Subcutaneous adipose tissue (tissue), 4 donors: ENCODE results near the gene MYH15. TPM values are rescaled to one million over a fixed set of nuclear protein-coding genes. Genes with fewer than 3 reads are reported as not detected.

ENCODE experiments used
- total RNA-seq, 4 donors: library from RNA; depleted of rRNA; stranded (reverse); fragments of >200 nt; gene quantifications; one replicate each; pipeline ENCODE4 v1.1.0, GENCODE V29; 2016
- TF ChIP-seq, protein P1 (sequence below): fragments of 450-650 bp; IDR thresholded peaks from one replicate; pipeline ENCODE4 v1.5.1; 2016; ENCODE audit warnings: low read depth, mild to moderate bottlenecking, control low read depth, antibody characterized with exemption, moderate library complexity

The MYH15 gene
- total RNA-seq, 4 donors from 2014 or later, result not detected

DNA sequence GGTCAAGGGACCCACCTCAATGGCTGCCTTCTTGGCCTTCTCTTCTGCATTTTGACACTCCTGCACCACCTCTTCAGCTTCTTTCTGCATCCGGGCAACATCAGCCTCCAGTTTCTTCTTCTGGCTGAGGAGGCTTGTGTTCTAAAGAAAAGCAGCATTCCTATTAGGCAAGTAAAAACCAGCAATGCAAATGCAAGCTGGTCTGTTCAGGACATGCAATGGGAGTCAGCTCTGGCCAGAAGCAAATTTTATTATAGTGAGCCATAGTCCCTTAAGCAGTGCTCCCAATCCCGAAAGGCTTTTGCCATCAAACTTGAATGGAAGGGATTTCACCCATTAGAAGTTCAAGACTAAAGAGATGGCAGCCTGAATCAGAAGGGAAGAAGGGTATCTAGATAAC, 116.4 kb downstream of the MYH15 start:
- TF ChIP-seq, protein P1, sequence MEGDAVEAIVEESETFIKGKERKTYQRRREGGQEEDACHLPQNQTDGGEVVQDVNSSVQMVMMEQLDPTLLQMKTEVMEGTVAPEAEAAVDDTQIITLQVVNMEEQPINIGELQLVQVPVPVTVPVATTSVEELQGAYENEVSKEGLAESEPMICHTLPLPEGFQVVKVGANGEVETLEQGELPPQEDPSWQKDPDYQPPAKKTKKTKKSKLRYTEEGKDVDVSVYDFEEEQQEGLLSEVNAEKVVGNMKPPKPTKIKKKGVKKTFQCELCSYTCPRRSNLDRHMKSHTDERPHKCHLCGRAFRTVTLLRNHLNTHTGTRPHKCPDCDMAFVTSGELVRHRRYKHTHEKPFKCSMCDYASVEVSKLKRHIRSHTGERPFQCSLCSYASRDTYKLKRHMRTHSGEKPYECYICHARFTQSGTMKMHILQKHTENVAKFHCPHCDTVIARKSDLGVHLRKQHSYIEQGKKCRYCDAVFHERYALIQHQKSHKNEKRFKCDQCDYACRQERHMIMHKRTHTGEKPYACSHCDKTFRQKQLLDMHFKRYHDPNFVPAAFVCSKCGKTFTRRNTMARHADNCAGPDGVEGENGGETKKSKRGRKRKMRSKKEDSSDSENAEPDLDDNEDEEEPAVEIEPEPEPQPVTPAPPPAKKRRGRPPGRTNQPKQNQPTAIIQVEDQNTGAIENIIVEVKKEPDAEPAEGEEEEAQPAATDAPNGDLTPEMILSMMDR, result no peak

DNA sequence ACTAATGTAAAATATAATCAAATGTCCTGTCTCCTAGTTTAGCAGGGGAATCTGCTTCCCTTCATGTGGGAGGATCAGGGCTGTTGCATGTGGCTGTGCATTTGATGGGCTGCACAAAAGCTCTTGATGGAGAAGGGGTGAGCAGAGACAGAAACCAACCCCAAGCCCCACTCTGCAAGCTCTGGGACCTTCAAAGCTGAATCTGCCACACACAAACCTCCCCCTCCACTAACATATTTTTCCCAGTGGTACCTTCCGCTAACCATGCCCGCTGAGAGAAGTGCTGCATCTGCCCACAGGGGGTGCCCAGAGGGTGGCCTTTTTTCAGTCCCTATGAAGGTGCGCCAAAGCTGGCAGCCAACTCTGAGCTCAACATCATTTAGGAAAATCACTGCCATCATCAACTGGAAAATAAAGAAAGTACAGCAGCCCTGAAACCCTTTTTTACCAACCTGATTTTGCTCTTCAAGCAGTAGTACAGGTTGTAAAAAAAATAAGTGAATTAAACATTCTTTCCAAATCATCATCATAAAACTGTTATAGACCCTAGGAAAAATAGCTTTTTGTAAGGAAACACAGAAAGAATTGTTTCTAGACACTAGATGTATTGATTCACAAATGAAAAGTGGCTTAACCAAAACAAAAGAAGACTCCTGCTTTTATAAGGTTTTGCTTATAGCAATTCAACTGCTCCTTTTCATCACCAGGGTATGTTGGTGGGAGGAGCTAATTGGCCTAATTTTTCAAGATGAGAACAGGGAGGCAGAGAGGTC, 117.1 kb downstream of the MYH15 start:
- TF ChIP-seq, protein P1, result no peak

DNA sequence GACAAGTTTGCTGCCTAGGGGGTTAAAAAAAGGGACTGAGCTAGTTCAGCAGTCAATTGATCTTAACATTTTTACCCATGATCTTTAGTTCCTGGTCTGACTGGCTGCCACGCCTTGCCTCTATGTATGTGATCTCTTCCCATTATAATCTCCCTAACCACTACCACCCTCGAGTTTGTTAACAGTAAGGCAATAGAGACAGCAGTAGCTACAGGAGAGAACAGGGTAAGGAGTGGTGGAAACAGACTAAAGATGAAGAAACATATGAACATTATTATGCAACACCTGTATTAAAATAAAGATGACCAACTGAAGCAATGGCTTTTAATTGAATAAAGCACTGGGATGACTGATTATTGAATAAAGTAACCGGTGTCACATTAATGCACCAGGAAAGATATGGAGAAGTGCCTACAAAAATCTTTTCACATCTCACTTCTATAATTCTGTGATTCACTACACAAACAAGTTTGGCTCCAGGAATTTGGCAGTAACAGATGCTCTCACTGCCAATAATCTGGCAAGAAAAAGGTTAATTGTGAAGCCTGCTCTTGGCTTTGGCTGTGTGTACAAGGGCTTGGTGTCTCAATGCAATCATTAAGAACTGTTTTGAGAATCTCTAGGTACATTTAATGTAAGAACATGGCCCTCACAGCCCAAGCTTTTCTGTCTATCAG, 118.3 kb downstream of the MYH15 start:
- TF ChIP-seq, protein P1, result no peak

- TF ChIP-seq, protein P1, result no peak
Observed at GRCh38 chr3:108389372-108389771, 121.0 kb downstream of the MYH15 start.

GRCh38 chr3:108388136-108389132, 122.0 kb downstream of the MYH15 start:
- TF ChIP-seq, protein P1, result no peak

GRCh38 chr3:108387063-108387462, 123.3 kb downstream of the MYH15 start:
- TF ChIP-seq, protein P1, result no peak
